ENCODE results near the gene LRMDA. TPM values are rescaled to one million over a fixed set of nuclear protein-coding genes. Genes with fewer than 3 reads are reported as not detected.

Gene LRMDA
- total and polyA plus RNA-seq, 2 of the 8 experiments (the other 6 are each of a cell fraction or from before 2014, with no cell fraction given): 0.86 to 2.8 TPM

DNA sequence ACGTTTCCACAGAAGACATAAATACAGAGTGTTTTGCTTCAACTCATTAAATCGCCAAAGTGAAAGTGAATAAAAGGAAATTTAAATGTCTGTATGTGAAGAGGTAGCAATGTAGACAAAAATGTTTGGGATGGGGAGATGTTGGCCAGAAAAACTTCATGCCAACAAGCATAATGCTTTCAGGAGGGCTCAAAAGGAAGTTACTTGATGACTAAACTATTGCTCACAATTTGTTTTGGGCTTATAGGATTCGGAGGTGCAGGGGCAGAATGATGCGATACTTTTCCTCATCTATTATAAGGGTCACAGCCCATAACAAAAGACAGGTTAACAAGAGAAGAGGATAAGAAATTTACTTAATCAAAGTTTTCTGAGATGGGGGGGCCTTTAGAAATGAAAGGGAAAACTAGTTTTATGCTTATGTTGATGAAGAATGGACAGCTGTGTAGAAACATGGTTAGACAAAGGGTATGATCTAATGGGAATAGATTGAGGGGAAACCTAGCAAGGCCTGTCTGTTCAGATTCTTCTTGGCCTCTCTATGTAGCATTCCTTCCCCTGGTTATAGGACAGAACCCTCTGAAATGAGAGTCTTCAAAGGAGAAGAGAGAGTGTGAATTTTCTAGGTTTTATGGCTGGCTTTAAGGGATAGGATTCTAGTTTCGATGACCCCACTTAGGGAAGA is 898.6 kb downstream of the LRMDA start (continued):
- no peak for TF ChIP-seq HDAC2 (IDR thresholded peaks at IDR 0.05; ENCODE audit: borderline replicate concordance in 1 of 2, low read depth in 2 of 2, low read length in 2 of 2)
